CD14-positive monocyte (primary cell): Measurements from ENCODE around the gene MTFMT. TPM values are rescaled to one million over a fixed set of nuclear protein-coding genes. Genes with fewer than 3 reads are reported as not detected.

ENCODE experiments used
- DNase-seq, 3 donors: peaks; one replicate each; pipeline ENCODE4 v3.0.0-alpha.2; 2011 to 2022
- H2AFZ ChIP-seq: 2 replicates; pipeline ENCODE4 v1.6.0; 2012; ENCODE audit warnings: mild to moderate bottlenecking, low read depth, low read length, inconsistent platforms; ENCODE audit not compliant: insufficient read depth, poor library complexity, severe bottlenecking
- H3K27ac ChIP-seq, 2 donors: 1 replicate in 1 of 2; 2 replicates in 1 of 2; pipeline ENCODE4 v1.5.1; 2012 to 2013; ENCODE audit warnings: low read length in 2 of 2, control low read depth in 1 of 2, inconsistent platforms in 1 of 2, low read depth in 1 of 2, mild to moderate bottlenecking in 1 of 2
- H3K27me3 ChIP-seq, 2 donors: one replicate each; pipeline versions ENCODE4 v1.6.0 to v1.6.1; 2011 to 2013; ENCODE audit warnings: low read length in 2 of 2; ENCODE audit not compliant: control insufficient read depth in 2 of 2, insufficient read depth in 2 of 2
- H3K36me3 ChIP-seq, 2 donors: replicated peaks in 1 of 2; 1 replicate in 1 of 2; 2 replicates in 1 of 2; pipeline versions ENCODE4 v1.5.1 to v1.6.1; 2012 to 2013; ENCODE audit warnings: low read length in 2 of 2, control low read depth in 1 of 2, inconsistent platforms in 1 of 2, mild to moderate bottlenecking in 1 of 2; ENCODE audit not compliant: insufficient read depth in 2 of 2, control insufficient read depth in 1 of 2
- H3K4me1 ChIP-seq, 2 donors: 1 replicate in 1 of 2; 2 replicates in 1 of 2; pipeline versions ENCODE4 v1.5.1 to v1.6.1; 2012 to 2013; ENCODE audit warnings: low read length in 2 of 2, control low read depth in 1 of 2, inconsistent platforms in 1 of 2, mild to moderate bottlenecking in 1 of 2, moderate library complexity in 1 of 2; ENCODE audit not compliant: insufficient read depth in 2 of 2, control insufficient read depth in 1 of 2
- H3K4me2 ChIP-seq: replicated peaks from 2 replicates; pipeline ENCODE3; 2012; ENCODE audit warnings: low read length, moderate library complexity, mild to moderate bottlenecking; ENCODE audit not compliant: poor library complexity, severe bottlenecking; ENCODE audit errors: extremely low read depth
- H3K4me3 ChIP-seq, 3 experiments: fragments of 200-600 bp in 1 of 3; sonication (generic) in 1 of 3; replicated peaks in 1 of 3; 1 replicate in 2 of 3; 2 replicates in 1 of 3; pipeline ENCODE4 v1.5.1; 2011 to 2013; ENCODE audit warnings: low read length in 3 of 3, mild to moderate bottlenecking in 3 of 3, control low read depth in 2 of 3, low read depth in 2 of 3, inconsistent platforms in 1 of 3, moderate library complexity in 1 of 3
- H3K79me2 ChIP-seq: 2 replicates; pipeline ENCODE4 v1.6.0; 2012; ENCODE audit warnings: mild to moderate bottlenecking, control low read depth, inconsistent platforms, low read length, moderate library complexity; ENCODE audit not compliant: insufficient read depth
- H3K9ac ChIP-seq: 2 replicates; pipeline ENCODE4 v1.6.0; 2017; ENCODE audit warnings: low read length, mild to moderate bottlenecking; ENCODE audit not compliant: insufficient read depth, poor library complexity, severe bottlenecking
- H3K9me3 ChIP-seq, 2 donors: replicated peaks in 1 of 2; 1 replicate in 1 of 2; 2 replicates in 1 of 2; pipeline versions ENCODE4 v1.5.1 to v1.6.1; 2012 to 2013; ENCODE audit warnings: low read length in 2 of 2, control low read depth in 1 of 2; ENCODE audit not compliant: control insufficient read depth in 1 of 2, insufficient read depth in 1 of 2
- H4K20me1 ChIP-seq: 2 replicates; pipeline ENCODE4 v1.6.0; 2012; ENCODE audit warnings: mild to moderate bottlenecking, low read length, control low read depth, moderate library complexity; ENCODE audit not compliant: insufficient read depth
- H3K27ac Mint-ChIP-seq, 7 donors: one replicate each; pipeline ENCODE4 v1.8.0; 2020; ENCODE audit warnings: mild to moderate bottlenecking in 7 of 7, mixed read lengths in 7 of 7, moderate library complexity in 6 of 7, inconsistent platforms in 2 of 7
- H3K27me3 Mint-ChIP-seq, 3 donors: one replicate each; pipeline ENCODE4 v1.8.0; 2021 to 2022; ENCODE audit warnings: low read depth in 3 of 3, mild to moderate bottlenecking in 3 of 3, mixed read lengths in 3 of 3, moderate library complexity in 3 of 3, inconsistent platforms in 1 of 3
- H3K36me3 Mint-ChIP-seq, 2 donors: one replicate each; pipeline ENCODE4 v1.8.0; 2020; ENCODE audit warnings: mixed read lengths in 2 of 2, inconsistent platforms in 1 of 2, mild to moderate bottlenecking in 1 of 2
- H3K4me1 Mint-ChIP-seq: one replicate; pipeline ENCODE4 v1.8.0; 2020; ENCODE audit warnings: mild to moderate bottlenecking, mixed read lengths
- H3K4me3 Mint-ChIP-seq, 2 donors: one replicate each; pipeline ENCODE4 v1.8.0; 2020; ENCODE audit warnings: mild to moderate bottlenecking in 2 of 2, mixed read lengths in 2 of 2, moderate library complexity in 1 of 2
- H3K9me3 Mint-ChIP-seq, 7 donors: one replicate each; pipeline ENCODE4 v1.8.0; 2020 to 2022; ENCODE audit warnings: mixed read lengths in 7 of 7, mild to moderate bottlenecking in 6 of 7, moderate library complexity in 6 of 7, inconsistent platforms in 2 of 7
- CTCF ChIP-seq: fragments of 200-600 bp; IDR thresholded peaks from one replicate; pipeline ENCODE4 v1.8.0; 2022; ENCODE audit warnings: antibody characterized with exemption, mild to moderate bottlenecking
- WGBS: methylation state at CpG from one replicate; pipeline ENCODE4 v1.1.5; 2013; ENCODE audit warnings: missing lambda C conversion rate; ENCODE audit not compliant: insufficient coverage; 5-methylcytosine and 5-hydroxymethylcytosine counted together
- intact Hi-C, 2 donors: fragments of 100-400 bp; cut with micrococcal nuclease; formaldehyde crosslinking; loops; one replicate each; pipeline versions ENCODE4 v1.15.0 to v1.15.1; 2023
- polyA plus RNA-seq, 3 donors: library from polyadenylated mRNA; depleted of rRNA in 1 of 3; unstranded in 2 of 3; stranded (reverse) in 1 of 3; fragments of 300-500 nt in 2 of 3; fragments of >200 nt in 1 of 3; fragmentation: Illumina TruSeq in 2 of 3; gene quantifications; 1 replicate in 2 of 3; 2 replicates in 1 of 3; pipeline ENCODE4 v1.2.3, GENCODE V29; 2012 to 2021

The MTFMT gene
- polyA plus RNA-seq, 3 donors, result 5.1 to 10.8 (median 9.0) TPM

- no peaks in the 10 kb centered on the region for H3K36me3 Mint-ChIP-seq
- WGBS, result 15% methylated on average over 9 of the region's 13 CpGs
- peak overlapping the region in 1 of 2 donors; percentile 59 for H3K4me3 Mint-ChIP-seq
These were observed 3.5 kb upstream of the MTFMT start for GRCh38 chr15:65032801-65033537.

More at GRCh38 chr15:65032801-65033537, 3.5 kb upstream of the MTFMT start:
- intact Hi-C loops, result loop anchor here in 1 of 2 donors (10.0 kb wide), 1 partner anchor 262 kb away; the partner anchor contains the start of gene RNU5A-1
- H3K27ac Mint-ChIP-seq, result peak overlapping the region in 1 of 7 donors; percentile 40
- Histone ChIP-seq H3K79me2 (peaks cover 7% of the 10 kb centered on the region), H4K20me1 (peaks cover 3% of the 10 kb centered on the region), H3K36me3 (no peaks in the 10 kb centered on the region), H3K4me1 (peaks cover 17 to 20% of the 10 kb centered on the region in 2 donors), H3K27me3 (peaks cover 0 to 9% of the 10 kb centered on the region in 2 donors), H3K9ac (no peak overlapping the region), H3K4me2 (no peak overlapping the region), H3K27ac (no peak overlapping the region), H3K9me3 (no peaks in the 10 kb centered on the region), H3K4me3 (no peak overlapping the region), H2AFZ (peak overlapping the region; percentile 60)
- no peaks in the 10 kb centered on the region for H3K9me3 Mint-ChIP-seq
- H3K4me1 Mint-ChIP-seq, result peaks cover 21% of the 10 kb centered on the region
- peaks cover 8 to 16% (median 12%) of the 10 kb centered on the region in 3 donors for H3K27me3 Mint-ChIP-seq
- TF ChIP-seq CTCF, result peak; percentile 67
- peak; percentile 46 to 69 (median 67) for DNase-seq
